ENCODE results near the gene OTUB1.

Gene OTUB1

GRCh38 chr11:63998558-63999348 lies 12.5 kb downstream of the OTUB1 start:
- no peak for DNase-seq (ENCODE audit: low read depth, low spot score)
- peaks cover 3% of the 10 kb centered on the region for H3K4me1 ChIP-seq (ENCODE audit: control insufficient read depth, insufficient read depth, low read length)

GRCh38 chr11:63999349-64000025 lies 13.2 kb downstream of the OTUB1 start:
- no peaks in the 10 kb centered on the region for H3K9me3 ChIP-seq (ENCODE audit: control insufficient read depth, insufficient read depth, low read length)
- H3K4me1 ChIP-seq (ENCODE audit: control insufficient read depth, insufficient read depth, low read length) = peaks cover 3% of the 10 kb centered on the region
- H3K36me3 ChIP-seq (ENCODE audit: control insufficient read depth, insufficient read depth, low read length) = peaks cover 21% of the 10 kb centered on the region
- no CpG with 5 or more reads among the region's 59 CpGs for WGBS (ENCODE audit: insufficient coverage, insufficient read length)
- H3K27me3 ChIP-seq (ENCODE audit: control insufficient read depth, insufficient read depth, low read length) = no peaks in the 10 kb centered on the region
- DNase-seq (ENCODE audit: low read depth, low spot score) = no peak
- H3K4me3 ChIP-seq (ENCODE audit: low read length) = peak overlapping the region; percentile 40; the same call in 1 of the 2 replicates
- no peak overlapping the region for H3K27ac ChIP-seq (ENCODE audit: low read length)

More at GRCh38 chr11:63998558-63999348, 12.5 kb downstream of the OTUB1 start:
- Histone ChIP-seq H3K9me3 (ENCODE audit: control insufficient read depth, insufficient read depth, low read length) (no peaks in the 10 kb centered on the region), H3K4me3 (ENCODE audit: low read length) (peak overlapping the region; percentile 40; the same call in 1 of the 2 replicates), H3K36me3 (ENCODE audit: control insufficient read depth, insufficient read depth, low read length) (peaks cover 21% of the 10 kb centered on the region), H3K27ac (ENCODE audit: low read length) (no peak overlapping the region), H3K27me3 (ENCODE audit: control insufficient read depth, insufficient read depth, low read length) (no peaks in the 10 kb centered on the region)
- WGBS (ENCODE audit: insufficient coverage, insufficient read length) = no CpG with 5 or more reads among the region's 54 CpGs

- WGBS (ENCODE audit: insufficient coverage, insufficient read length) = no CpG with 5 or more reads among the region's 67 CpGs
- H3K36me3 ChIP-seq (ENCODE audit: control insufficient read depth, insufficient read depth, low read length) = peaks cover 21% of the 10 kb centered on the region
- peaks cover 3% of the 10 kb centered on the region for H3K4me1 ChIP-seq (ENCODE audit: control insufficient read depth, insufficient read depth, low read length)
- H3K4me3 ChIP-seq (ENCODE audit: low read length) = peak overlapping the region; percentile 40
- no peak for DNase-seq (ENCODE audit: low read depth, low spot score)
- no peaks in the 10 kb centered on the region for H3K9me3 ChIP-seq (ENCODE audit: control insufficient read depth, insufficient read depth, low read length)
- H3K27me3 ChIP-seq (ENCODE audit: control insufficient read depth, insufficient read depth, low read length) = no peaks in the 10 kb centered on the region
- H3K27ac ChIP-seq (ENCODE audit: low read length) = no peak overlapping the region
These were observed 13.9 kb downstream of the OTUB1 start for GRCh38 chr11:64000026-64000739.

GRCh38 chr11:64000740-64001483 lies 14.7 kb downstream of the OTUB1 start:
- H3K9me3 ChIP-seq (ENCODE audit: control insufficient read depth, insufficient read depth, low read length) = no peaks in the 10 kb centered on the region
- DNase-seq (ENCODE audit: low read depth, low spot score) = no peak
- H3K27me3 ChIP-seq (ENCODE audit: control insufficient read depth, insufficient read depth, low read length) = peaks cover 5% of the 10 kb centered on the region; the same call in 1 of the 2 replicates
- H3K36me3 ChIP-seq (ENCODE audit: control insufficient read depth, insufficient read depth, low read length) = peaks cover 17% of the 10 kb centered on the region
- peaks cover 3% of the 10 kb centered on the region for H3K4me1 ChIP-seq (ENCODE audit: control insufficient read depth, insufficient read depth, low read length)
- no peak overlapping the region for H3K27ac ChIP-seq (ENCODE audit: low read length)
- WGBS (ENCODE audit: insufficient coverage, insufficient read length) = no CpG with 5 or more reads among the region's 60 CpGs
- H3K4me3 ChIP-seq (ENCODE audit: low read length) = peak overlapping the region; percentile 14; the same call in 1 of the 2 replicates

GRCh38 chr11:64001484-64002420 lies 15.5 kb downstream of the OTUB1 start:
- H3K4me1 ChIP-seq (ENCODE audit: control insufficient read depth, insufficient read depth, low read length) = peaks cover 3% of the 10 kb centered on the region
- no peak overlapping the region for H3K27ac ChIP-seq (ENCODE audit: low read length)
- H3K9me3 ChIP-seq (ENCODE audit: control insufficient read depth, insufficient read depth, low read length) = no peaks in the 10 kb centered on the region
- H3K36me3 ChIP-seq (ENCODE audit: control insufficient read depth, insufficient read depth, low read length) = peaks cover 8% of the 10 kb centered on the region
- peaks cover 13% of the 10 kb centered on the region for H3K27me3 ChIP-seq (ENCODE audit: control insufficient read depth, insufficient read depth, low read length)
- no peak for DNase-seq (ENCODE audit: low read depth, low spot score)
- no CpG with 5 or more reads among the region's 23 CpGs for WGBS (ENCODE audit: insufficient coverage, insufficient read length)
- H3K4me3 ChIP-seq (ENCODE audit: low read length) = no peak overlapping the region

GRCh38 chr11:64003807-64004589 lies 17.8 kb downstream of the OTUB1 start:
- no peak for DNase-seq (ENCODE audit: low read depth, low spot score)
- Histone ChIP-seq H3K27me3 (ENCODE audit: control insufficient read depth, insufficient read depth, low read length) (peaks cover 27% of the 10 kb centered on the region), H3K4me1 (ENCODE audit: control insufficient read depth, insufficient read depth, low read length) (peaks cover 4% of the 10 kb centered on the region; the same call in 1 of the 2 replicates)

GRCh38 chr11:64004590-64004984 lies 18.3 kb downstream of the OTUB1 start:
- peaks cover 27% of the 10 kb centered on the region for H3K27me3 ChIP-seq (ENCODE audit: control insufficient read depth, insufficient read depth, low read length)
- no peaks in the 10 kb centered on the region for H3K36me3 ChIP-seq (ENCODE audit: control insufficient read depth, insufficient read depth, low read length)
- H3K9me3 ChIP-seq (ENCODE audit: control insufficient read depth, insufficient read depth, low read length) = no peaks in the 10 kb centered on the region
- no peak for DNase-seq (ENCODE audit: low read depth, low spot score)
- WGBS (ENCODE audit: insufficient coverage, insufficient read length) = no CpG with 5 or more reads among the region's 4 CpGs
- peaks cover 4% of the 10 kb centered on the region; the same call in 1 of the 2 replicates for H3K4me1 ChIP-seq (ENCODE audit: control insufficient read depth, insufficient read depth, low read length)
- H3K4me3 ChIP-seq (ENCODE audit: low read length) = no peak overlapping the region
- H3K27ac ChIP-seq (ENCODE audit: low read length) = no peak overlapping the region

More at GRCh38 chr11:64003807-64004589, 17.8 kb downstream of the OTUB1 start:
- WGBS (ENCODE audit: insufficient coverage, insufficient read length) = no CpG with 5 or more reads among the region's 23 CpGs
- H3K36me3 ChIP-seq (ENCODE audit: control insufficient read depth, insufficient read depth, low read length) = no peaks in the 10 kb centered on the region
- H3K9me3 ChIP-seq (ENCODE audit: control insufficient read depth, insufficient read depth, low read length) = no peaks in the 10 kb centered on the region
- no peak overlapping the region for H3K4me3 ChIP-seq (ENCODE audit: low read length)
- no peak overlapping the region for H3K27ac ChIP-seq (ENCODE audit: low read length)

GRCh38 chr11:64005691-64006090 lies 19.5 kb downstream of the OTUB1 start:
- H3K27me3 ChIP-seq (ENCODE audit: control insufficient read depth, insufficient read depth, low read length) = peaks cover 27% of the 10 kb centered on the region
- no CpG with 5 or more reads among the region's 4 CpGs for WGBS (ENCODE audit: insufficient coverage, insufficient read length)
- H3K4me1 ChIP-seq (ENCODE audit: control insufficient read depth, insufficient read depth, low read length) = peaks cover 4% of the 10 kb centered on the region; the same call in 1 of the 2 replicates
- no peaks in the 10 kb centered on the region for H3K36me3 ChIP-seq (ENCODE audit: control insufficient read depth, insufficient read depth, low read length)
- H3K4me3 ChIP-seq (ENCODE audit: low read length) = no peak overlapping the region
- H3K27ac ChIP-seq (ENCODE audit: low read length) = no peak overlapping the region
- DNase-seq (ENCODE audit: low read depth, low spot score) = no peak
- H3K9me3 ChIP-seq (ENCODE audit: control insufficient read depth, insufficient read depth, low read length) = no peaks in the 10 kb centered on the region; the same call in 1 of the 2 replicates
